Gastrocnemius medialis (tissue), 4 donors: Measurements from ENCODE around the gene AJAP1.

Experiments used
- POLR2A ChIP-seq, 2 donors: fragments of 450-650 bp; IDR thresholded peaks; one replicate each; pipeline ENCODE4 v1.6.1; 2017; ENCODE audit warnings: antibody characterized with exemption in 2 of 2, mild to moderate bottlenecking in 2 of 2, moderate library complexity in 2 of 2
- TF ChIP-seq, protein P1 (sequence below), 5 experiments: fragments of 450-650 bp in 3 of 5; fragments of 200-600 bp in 2 of 5; sonication (generic) in 2 of 5; IDR thresholded peaks in 4 of 5; conservative IDR thresholded peaks in 1 of 5; 1 replicate in 4 of 5; 2 replicates in 1 of 5; pipeline ENCODE4 v1.5.1; 2016 to 2019; ENCODE audit warnings: antibody characterized with exemption in 5 of 5, mild to moderate bottlenecking in 3 of 5, moderate library complexity in 3 of 5

DNA sequence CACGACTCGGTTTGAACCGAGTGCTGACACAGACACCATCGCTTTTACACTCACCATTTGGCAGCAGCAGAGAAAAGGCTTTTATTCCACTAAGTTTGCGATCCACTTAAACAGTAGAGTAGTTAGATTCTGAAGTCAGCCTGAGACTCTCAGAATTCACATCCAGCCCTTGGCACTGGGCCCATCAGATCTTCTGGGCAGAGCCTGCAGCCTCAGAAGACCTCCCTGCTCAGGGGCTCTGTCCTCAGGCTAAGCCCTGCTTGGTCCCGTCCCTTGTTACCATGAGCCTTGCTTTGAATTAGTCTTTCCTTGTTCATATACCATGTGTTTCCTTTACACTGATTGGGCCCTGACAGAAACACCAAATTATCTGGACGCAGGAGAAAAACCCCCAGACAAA lies 41.4 kb upstream of the AJAP1 start:
- TF ChIP-seq, protein P1, sequence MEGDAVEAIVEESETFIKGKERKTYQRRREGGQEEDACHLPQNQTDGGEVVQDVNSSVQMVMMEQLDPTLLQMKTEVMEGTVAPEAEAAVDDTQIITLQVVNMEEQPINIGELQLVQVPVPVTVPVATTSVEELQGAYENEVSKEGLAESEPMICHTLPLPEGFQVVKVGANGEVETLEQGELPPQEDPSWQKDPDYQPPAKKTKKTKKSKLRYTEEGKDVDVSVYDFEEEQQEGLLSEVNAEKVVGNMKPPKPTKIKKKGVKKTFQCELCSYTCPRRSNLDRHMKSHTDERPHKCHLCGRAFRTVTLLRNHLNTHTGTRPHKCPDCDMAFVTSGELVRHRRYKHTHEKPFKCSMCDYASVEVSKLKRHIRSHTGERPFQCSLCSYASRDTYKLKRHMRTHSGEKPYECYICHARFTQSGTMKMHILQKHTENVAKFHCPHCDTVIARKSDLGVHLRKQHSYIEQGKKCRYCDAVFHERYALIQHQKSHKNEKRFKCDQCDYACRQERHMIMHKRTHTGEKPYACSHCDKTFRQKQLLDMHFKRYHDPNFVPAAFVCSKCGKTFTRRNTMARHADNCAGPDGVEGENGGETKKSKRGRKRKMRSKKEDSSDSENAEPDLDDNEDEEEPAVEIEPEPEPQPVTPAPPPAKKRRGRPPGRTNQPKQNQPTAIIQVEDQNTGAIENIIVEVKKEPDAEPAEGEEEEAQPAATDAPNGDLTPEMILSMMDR (IDR thresholded peaks at IDR 0.05 in 4 of 5, conservative IDR thresholded peaks at IDR 0.05 in 1 of 5): no peak
- no peak for TF ChIP-seq POLR2A (IDR thresholded peaks at IDR 0.05)
